ENCODE results near the gene ESR1.

DNA sequence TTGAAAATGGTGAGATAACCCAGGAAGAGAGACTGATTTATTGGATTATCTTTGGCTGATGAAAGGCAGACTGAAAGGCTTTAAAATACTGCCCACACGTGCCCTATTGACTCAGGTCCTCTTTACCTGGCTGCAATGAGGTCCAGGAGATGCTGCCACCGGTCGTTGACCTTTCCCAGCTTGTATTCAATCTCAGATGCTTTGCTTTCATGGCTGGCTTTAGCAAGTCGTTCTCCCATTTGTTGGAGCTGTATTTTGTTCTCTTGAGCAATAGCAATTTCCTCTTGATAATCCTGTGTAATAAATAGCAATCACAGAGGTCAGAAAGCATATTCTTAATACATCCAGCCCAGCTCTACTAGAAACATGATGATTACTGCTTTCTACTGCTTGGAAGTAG, 368.8 kb downstream of the ESR1 start:
- TF ChIP-seq, protein P1, sequence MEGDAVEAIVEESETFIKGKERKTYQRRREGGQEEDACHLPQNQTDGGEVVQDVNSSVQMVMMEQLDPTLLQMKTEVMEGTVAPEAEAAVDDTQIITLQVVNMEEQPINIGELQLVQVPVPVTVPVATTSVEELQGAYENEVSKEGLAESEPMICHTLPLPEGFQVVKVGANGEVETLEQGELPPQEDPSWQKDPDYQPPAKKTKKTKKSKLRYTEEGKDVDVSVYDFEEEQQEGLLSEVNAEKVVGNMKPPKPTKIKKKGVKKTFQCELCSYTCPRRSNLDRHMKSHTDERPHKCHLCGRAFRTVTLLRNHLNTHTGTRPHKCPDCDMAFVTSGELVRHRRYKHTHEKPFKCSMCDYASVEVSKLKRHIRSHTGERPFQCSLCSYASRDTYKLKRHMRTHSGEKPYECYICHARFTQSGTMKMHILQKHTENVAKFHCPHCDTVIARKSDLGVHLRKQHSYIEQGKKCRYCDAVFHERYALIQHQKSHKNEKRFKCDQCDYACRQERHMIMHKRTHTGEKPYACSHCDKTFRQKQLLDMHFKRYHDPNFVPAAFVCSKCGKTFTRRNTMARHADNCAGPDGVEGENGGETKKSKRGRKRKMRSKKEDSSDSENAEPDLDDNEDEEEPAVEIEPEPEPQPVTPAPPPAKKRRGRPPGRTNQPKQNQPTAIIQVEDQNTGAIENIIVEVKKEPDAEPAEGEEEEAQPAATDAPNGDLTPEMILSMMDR (IDR thresholded peaks at IDR 0.05): no peak
- no peak for TF ChIP-seq POLR2A (IDR thresholded peaks at IDR 0.05)
